AG04449 (cell line): ENCODE data around the gene SACM1L.

Source experiments
- CTCF ChIA-PET: fragments of 350-600 bp; formaldehyde crosslinking; extraction: SDS; loops from one replicate; lab custom pipeline; 2021; ENCODE audit warnings: antibody characterized with exemption; lab: Yijun Ruan, JAX
- POLR2A ChIA-PET: fragments of 400-600, 350-600 bp; formaldehyde crosslinking; extraction: SDS; loops from one replicate; lab custom pipeline; 2020; ENCODE audit warnings: antibody characterized with exemption, inconsistent platforms; lab: Yijun Ruan, JAX
- DNase-seq: peaks from one replicate; pipeline ENCODE4 v3.0.0-alpha.2; 2010; ENCODE audit warnings: low read depth, low spot score
- H3K4me3 ChIP-seq: 2 replicates; pipeline ENCODE4 v1.5.1; 2011; ENCODE audit warnings: low read depth, mild to moderate bottlenecking, control low read depth, low read length
- CTCF ChIP-seq: IDR thresholded peaks from one replicate; pipeline ENCODE4 v1.5.1; 2011; ENCODE audit warnings: mild to moderate bottlenecking, moderate library complexity, low read length, control low read depth, inconsistent platforms; ENCODE audit not compliant: insufficient read depth; ENCODE audit errors: missing control alignments

Gene SACM1L

GRCh38 chr3:45794660-45795059 is 105.5 kb downstream of the SACM1L start:
- no peak for DNase-seq
- CTCF ChIA-PET, result no interaction called here
- TF ChIP-seq CTCF, result no peak
- POLR2A ChIA-PET, result no interaction called here
- no peak overlapping the region for H3K4me3 ChIP-seq
